B cell (primary cell): ENCODE measurements around the gene SPATA32.

ENCODE experiments used
- CTCF ChIP-seq: fragments of 200-600 bp; IDR thresholded peaks from one replicate; pipeline ENCODE4 v1.8.0; 2022; ENCODE audit warnings: antibody characterized with exemption, mild to moderate bottlenecking
- EZH2 ChIP-seq: IDR thresholded peaks from 2 replicates; pipeline ENCODE4 v1.6.1; 2012; ENCODE audit warnings: borderline replicate concordance, low read depth, mild to moderate bottlenecking, moderate library complexity, low read length; ENCODE audit not compliant: insufficient read depth, poor library complexity, severe bottlenecking

DNA sequence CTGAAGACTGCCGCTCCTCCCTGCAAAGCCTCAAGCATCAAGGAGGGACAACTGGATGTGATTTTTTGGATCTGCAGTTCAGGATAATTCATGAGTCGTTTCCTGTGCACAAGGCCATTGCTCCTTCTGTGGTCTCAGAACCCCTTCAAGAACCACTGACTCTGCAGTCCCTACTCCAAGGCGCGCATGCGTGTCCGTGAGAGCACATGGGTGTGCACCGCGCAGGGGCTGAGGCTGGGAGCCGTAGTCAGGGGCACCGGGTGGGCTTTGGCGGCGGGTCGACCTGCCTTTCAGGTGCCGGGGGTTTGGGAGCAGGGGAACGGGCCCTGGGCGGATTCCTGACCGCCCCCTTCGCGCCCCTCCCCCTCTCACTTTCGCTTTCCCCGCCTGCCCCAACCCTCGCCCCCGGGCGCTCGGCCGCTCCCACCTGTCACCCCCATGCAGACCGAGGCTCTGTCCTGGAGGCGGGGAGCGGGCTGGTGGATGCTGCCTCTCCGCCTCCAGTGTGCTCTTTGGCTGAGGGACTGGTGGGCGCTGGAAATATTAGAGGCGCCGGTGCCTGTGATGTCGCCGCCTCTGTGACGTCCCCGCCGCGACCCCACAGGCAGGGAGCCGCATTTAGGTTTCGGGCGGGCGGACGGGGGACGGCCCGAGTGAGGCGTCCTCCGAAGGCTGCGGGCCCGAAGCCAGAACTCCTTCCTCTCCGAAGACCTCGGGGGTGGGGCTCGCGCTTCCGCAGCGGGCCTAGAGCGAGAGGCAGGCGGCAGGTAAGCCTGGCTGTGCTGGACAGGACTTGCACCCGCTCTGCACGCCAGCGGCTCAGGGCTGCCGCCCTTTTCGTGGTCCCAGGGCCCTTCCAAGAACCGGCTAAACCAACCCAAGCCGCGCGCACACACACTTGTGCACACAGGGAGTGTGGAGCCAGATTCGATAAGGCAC lies at the start of gene SPATA32:
- TF ChIP-seq CTCF (no peak), EZH2 (no peak)
